Measurements from ENCODE around the gene ABTB2.

Gene ABTB2

GRCh38 chr11:34296412-34296811 is 61.4 kb downstream of the ABTB2 start:
- Histone ChIP-seq H3K4me1 (ENCODE audit: control insufficient read depth, insufficient read depth, low read length) (peaks cover 3% of the 10 kb centered on the region), H3K9ac (ENCODE audit: low read depth, low read length) (no peak overlapping the region), H3K36me3 (ENCODE audit: control insufficient read depth, insufficient read depth, low read length) (no peaks in the 10 kb centered on the region), H3K27me3 (ENCODE audit: control insufficient read depth, insufficient read depth, low read length) (no peaks in the 10 kb centered on the region), H3K4me3 (ENCODE audit: low read depth, low read length) (no peak overlapping the region), H3K9me3 (ENCODE audit: control insufficient read depth, insufficient read depth, low read length) (no peaks in the 10 kb centered on the region)

DNA sequence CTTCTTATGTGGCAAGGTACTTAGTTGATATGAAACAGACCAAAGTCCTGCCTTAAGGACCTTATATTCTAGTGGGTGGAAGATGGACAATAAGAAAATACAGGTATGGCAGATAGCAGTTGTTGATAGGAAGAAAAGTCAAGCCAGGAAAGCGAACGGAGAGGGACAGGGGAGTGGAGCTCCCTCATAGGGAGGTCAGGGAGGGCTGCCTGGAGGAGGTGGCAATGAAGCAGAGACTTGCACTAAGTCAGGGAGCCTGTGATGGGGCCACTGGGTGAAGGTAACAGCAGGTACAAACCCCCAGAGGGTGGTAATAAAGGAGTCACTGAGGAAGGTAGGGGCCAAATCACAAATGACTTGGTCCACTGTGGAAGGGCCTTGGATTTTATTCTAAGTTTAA is 65.3 kb downstream of the ABTB2 start:
- no peaks in the 10 kb centered on the region for H3K36me3 ChIP-seq (ENCODE audit: control insufficient read depth, insufficient read depth, low read length)
- H3K9ac ChIP-seq (ENCODE audit: low read depth, low read length), result no peak overlapping the region
- H3K4me1 ChIP-seq (ENCODE audit: control insufficient read depth, insufficient read depth, low read length), result no peaks in the 10 kb centered on the region
- no peaks in the 10 kb centered on the region for H3K9me3 ChIP-seq (ENCODE audit: control insufficient read depth, insufficient read depth, low read length)
- no peak overlapping the region for H3K4me3 ChIP-seq (ENCODE audit: low read depth, low read length)
- H3K27me3 ChIP-seq (ENCODE audit: control insufficient read depth, insufficient read depth, low read length), result no peaks in the 10 kb centered on the region

- Histone ChIP-seq H3K36me3 (ENCODE audit: control insufficient read depth, insufficient read depth, low read length) (no peaks in the 10 kb centered on the region), H3K9me3 (ENCODE audit: control insufficient read depth, insufficient read depth, low read length) (no peaks in the 10 kb centered on the region), H3K27me3 (ENCODE audit: control insufficient read depth, insufficient read depth, low read length) (no peaks in the 10 kb centered on the region), H3K4me3 (ENCODE audit: low read depth, low read length) (no peak overlapping the region), H3K9ac (ENCODE audit: low read depth, low read length) (no peak overlapping the region), H3K4me1 (ENCODE audit: control insufficient read depth, insufficient read depth, low read length) (no peaks in the 10 kb centered on the region)
These were observed 65.7 kb downstream of the ABTB2 start for GRCh38 chr11:34292111-34292510.

DNA sequence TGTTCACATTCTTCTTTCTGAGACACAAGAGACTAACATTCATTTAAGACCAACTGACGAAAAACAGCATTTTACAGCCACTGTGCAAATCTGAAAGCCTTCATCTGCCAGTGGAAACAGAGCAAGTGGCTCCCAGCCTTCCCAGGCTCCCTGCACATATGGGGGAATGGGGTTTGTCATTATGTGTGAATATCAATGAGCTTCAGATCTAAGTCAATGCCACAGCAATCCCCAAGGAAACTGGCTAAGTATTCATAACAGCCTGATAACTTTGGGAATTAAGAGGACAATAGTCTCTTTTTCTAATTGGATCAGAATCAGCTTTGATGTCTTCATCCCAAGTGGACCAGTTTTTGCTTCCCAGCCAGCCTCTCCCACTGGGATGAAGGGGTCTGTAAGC is 66.9 kb downstream of the ABTB2 start:
- no peak overlapping the region for H3K9ac ChIP-seq (ENCODE audit: low read depth, low read length)
- no peaks in the 10 kb centered on the region for H3K36me3 ChIP-seq (ENCODE audit: control insufficient read depth, insufficient read depth, low read length)
- no peak overlapping the region for H3K4me3 ChIP-seq (ENCODE audit: low read depth, low read length)
- no peaks in the 10 kb centered on the region for H3K27me3 ChIP-seq (ENCODE audit: control insufficient read depth, insufficient read depth, low read length)
- no peaks in the 10 kb centered on the region for H3K9me3 ChIP-seq (ENCODE audit: control insufficient read depth, insufficient read depth, low read length)
- no peaks in the 10 kb centered on the region for H3K4me1 ChIP-seq (ENCODE audit: control insufficient read depth, insufficient read depth, low read length)

DNA sequence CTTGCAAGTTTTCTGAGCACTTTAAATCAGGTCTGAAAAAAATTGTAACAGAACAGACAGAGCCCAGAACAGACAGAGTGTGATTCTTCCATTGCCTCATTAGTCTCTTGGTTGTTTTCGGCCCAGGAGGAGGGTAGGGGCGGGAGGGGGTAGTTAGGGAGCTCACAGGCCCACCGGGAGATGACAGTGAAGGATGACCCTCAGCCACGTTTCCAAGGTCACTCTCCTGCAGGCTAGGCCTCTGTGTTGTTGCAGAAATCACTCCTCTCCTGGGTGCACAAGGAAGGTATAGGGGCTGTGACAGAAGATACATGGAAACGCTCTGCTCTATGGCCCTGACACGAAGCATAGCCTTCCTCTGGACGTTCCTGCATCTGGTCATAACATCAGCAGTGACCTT is 69.3 kb downstream of the ABTB2 start:
- Histone ChIP-seq H3K9me3 (ENCODE audit: control insufficient read depth, insufficient read depth, low read length) (no peaks in the 10 kb centered on the region), H3K36me3 (ENCODE audit: control insufficient read depth, insufficient read depth, low read length) (no peaks in the 10 kb centered on the region), H3K4me1 (ENCODE audit: control insufficient read depth, insufficient read depth, low read length) (no peaks in the 10 kb centered on the region)

DNA sequence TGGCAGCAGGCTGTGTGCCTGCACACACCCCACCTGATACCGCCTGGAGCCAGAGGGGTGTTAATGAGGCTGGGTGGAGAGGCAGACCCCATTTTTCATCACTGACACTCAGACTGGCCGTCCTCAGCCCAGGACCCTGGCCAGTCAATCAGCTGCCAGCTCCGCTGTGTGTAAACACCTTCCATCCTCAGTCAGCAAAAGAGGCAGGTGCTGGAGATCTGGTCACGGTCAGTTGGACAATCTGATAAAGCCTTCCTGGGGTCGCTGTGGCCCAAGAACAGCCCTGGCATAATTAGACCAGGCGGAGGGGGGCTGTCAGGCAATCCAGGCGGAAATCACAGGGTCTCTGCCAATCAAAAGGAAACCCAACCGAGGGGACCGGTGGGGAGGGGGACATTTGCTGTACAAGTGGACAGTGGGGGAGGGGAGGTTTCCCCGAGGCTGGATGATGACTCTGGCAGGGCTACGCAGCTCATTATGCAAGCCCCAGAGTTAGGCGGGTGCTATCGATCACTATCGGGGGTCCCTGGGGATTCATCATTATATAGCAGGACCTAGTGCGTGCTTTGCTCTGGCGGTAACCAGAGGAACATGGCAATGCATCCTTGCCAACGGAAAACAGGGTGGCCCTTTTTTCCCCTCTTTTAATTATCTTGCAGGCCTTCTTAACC is 72.9 kb downstream of the ABTB2 start:
- no peaks in the 10 kb centered on the region for H3K27me3 ChIP-seq (ENCODE audit: control insufficient read depth, insufficient read depth, low read length)
- no peak overlapping the region for H3K9ac ChIP-seq (ENCODE audit: low read depth, low read length)
- no peaks in the 10 kb centered on the region for H3K4me1 ChIP-seq (ENCODE audit: control insufficient read depth, insufficient read depth, low read length)
- H3K36me3 ChIP-seq (ENCODE audit: control insufficient read depth, insufficient read depth, low read length), result no peaks in the 10 kb centered on the region
- no peak overlapping the region for H3K4me3 ChIP-seq (ENCODE audit: low read depth, low read length)
- no peaks in the 10 kb centered on the region for H3K9me3 ChIP-seq (ENCODE audit: control insufficient read depth, insufficient read depth, low read length)

More for the DNA sequence above, 69.3 kb downstream of the ABTB2 start:
- Histone ChIP-seq H3K27me3 (ENCODE audit: control insufficient read depth, insufficient read depth, low read length) (no peaks in the 10 kb centered on the region), H3K4me3 (ENCODE audit: low read depth, low read length) (no peak overlapping the region), H3K9ac (ENCODE audit: low read depth, low read length) (no peak overlapping the region)

GRCh38 chr11:34284156-34284555 is 73.7 kb downstream of the ABTB2 start:
- no peaks in the 10 kb centered on the region for H3K4me1 ChIP-seq (ENCODE audit: control insufficient read depth, insufficient read depth, low read length)
- no peak overlapping the region for H3K4me3 ChIP-seq (ENCODE audit: low read depth, low read length)
- H3K27me3 ChIP-seq (ENCODE audit: control insufficient read depth, insufficient read depth, low read length), result no peaks in the 10 kb centered on the region
- H3K9ac ChIP-seq (ENCODE audit: low read depth, low read length), result no peak overlapping the region
- H3K9me3 ChIP-seq (ENCODE audit: control insufficient read depth, insufficient read depth, low read length), result no peaks in the 10 kb centered on the region
- no peaks in the 10 kb centered on the region for H3K36me3 ChIP-seq (ENCODE audit: control insufficient read depth, insufficient read depth, low read length)

- H3K9me3 ChIP-seq (ENCODE audit: control insufficient read depth, insufficient read depth, low read length), result no peaks in the 10 kb centered on the region
- H3K36me3 ChIP-seq (ENCODE audit: control insufficient read depth, insufficient read depth, low read length), result no peaks in the 10 kb centered on the region
- H3K4me3 ChIP-seq (ENCODE audit: low read depth, low read length), result no peak overlapping the region
- no peak overlapping the region for H3K9ac ChIP-seq (ENCODE audit: low read depth, low read length)
- H3K4me1 ChIP-seq (ENCODE audit: control insufficient read depth, insufficient read depth, low read length), result no peaks in the 10 kb centered on the region
- no peaks in the 10 kb centered on the region for H3K27me3 ChIP-seq (ENCODE audit: control insufficient read depth, insufficient read depth, low read length)
These were observed 76.6 kb downstream of the ABTB2 start for GRCh38 chr11:34280945-34281872.

DNA sequence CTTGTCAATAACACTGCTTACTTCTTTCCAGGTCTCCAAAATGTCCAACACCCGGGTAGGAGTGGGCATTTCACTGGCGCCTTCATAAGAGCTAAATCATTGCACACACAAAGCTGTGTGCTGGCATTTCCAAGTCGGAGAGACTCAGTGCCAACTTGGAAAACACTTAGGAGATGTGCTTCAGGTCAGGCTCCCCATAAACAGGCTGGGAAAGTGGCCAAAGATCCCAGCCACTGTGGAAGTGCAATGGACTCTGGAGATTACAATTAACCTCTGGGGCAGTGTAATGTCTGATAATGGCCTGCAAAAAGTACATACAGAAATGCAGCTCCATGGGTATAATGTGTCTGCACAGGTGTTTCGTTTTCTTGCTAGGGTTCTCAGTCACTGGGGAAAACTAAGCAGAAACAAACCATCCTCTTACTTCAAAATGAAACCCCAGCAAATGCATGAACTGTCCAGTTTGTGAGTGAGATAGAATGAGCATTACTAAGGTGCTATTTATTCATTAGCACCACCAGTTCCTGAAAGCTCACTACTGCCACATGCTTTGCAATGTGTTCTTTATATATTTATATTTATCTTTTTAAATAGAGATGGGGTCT is 79.0 kb downstream of the ABTB2 start:
- no peaks in the 10 kb centered on the region for H3K36me3 ChIP-seq (ENCODE audit: control insufficient read depth, insufficient read depth, low read length)
- H3K4me1 ChIP-seq (ENCODE audit: control insufficient read depth, insufficient read depth, low read length), result no peaks in the 10 kb centered on the region
- no peaks in the 10 kb centered on the region for H3K27me3 ChIP-seq (ENCODE audit: control insufficient read depth, insufficient read depth, low read length)
- H3K4me3 ChIP-seq (ENCODE audit: low read depth, low read length), result no peak overlapping the region
- H3K9me3 ChIP-seq (ENCODE audit: control insufficient read depth, insufficient read depth, low read length), result no peaks in the 10 kb centered on the region
- H3K9ac ChIP-seq (ENCODE audit: low read depth, low read length), result no peak overlapping the region

GRCh38 chr11:34278175-34278574 is 79.6 kb downstream of the ABTB2 start:
- no peaks in the 10 kb centered on the region for H3K27me3 ChIP-seq (ENCODE audit: control insufficient read depth, insufficient read depth, low read length)

GRCh38 chr11:34277171-34277570 is 80.6 kb downstream of the ABTB2 start:
- Histone ChIP-seq H3K4me3 (ENCODE audit: low read depth, low read length) (no peak overlapping the region), H3K9ac (ENCODE audit: low read depth, low read length) (no peak overlapping the region), H3K9me3 (ENCODE audit: control insufficient read depth, insufficient read depth, low read length) (no peaks in the 10 kb centered on the region), H3K36me3 (ENCODE audit: control insufficient read depth, insufficient read depth, low read length) (no peaks in the 10 kb centered on the region), H3K27me3 (ENCODE audit: control insufficient read depth, insufficient read depth, low read length) (no peaks in the 10 kb centered on the region), H3K4me1 (ENCODE audit: control insufficient read depth, insufficient read depth, low read length) (no peaks in the 10 kb centered on the region)

More at GRCh38 chr11:34278175-34278574, 79.6 kb downstream of the ABTB2 start:
- no peak overlapping the region for H3K9ac ChIP-seq (ENCODE audit: low read depth, low read length)
- H3K36me3 ChIP-seq (ENCODE audit: control insufficient read depth, insufficient read depth, low read length), result no peaks in the 10 kb centered on the region
- no peak overlapping the region for H3K4me3 ChIP-seq (ENCODE audit: low read depth, low read length)
- H3K9me3 ChIP-seq (ENCODE audit: control insufficient read depth, insufficient read depth, low read length), result no peaks in the 10 kb centered on the region
- H3K4me1 ChIP-seq (ENCODE audit: control insufficient read depth, insufficient read depth, low read length), result no peaks in the 10 kb centered on the region
